ENCODE measurements around the gene RAP1A.
A peak's percentile ranks its signal among the peaks of the same experiment; 100 is the strongest.
"Not testable (repeated sequence)": the region's sequence is repeated elsewhere in the genome, so short reads cannot be mapped to it uniquely, and the experiment has no call there.

RAP1A gene

DNA sequence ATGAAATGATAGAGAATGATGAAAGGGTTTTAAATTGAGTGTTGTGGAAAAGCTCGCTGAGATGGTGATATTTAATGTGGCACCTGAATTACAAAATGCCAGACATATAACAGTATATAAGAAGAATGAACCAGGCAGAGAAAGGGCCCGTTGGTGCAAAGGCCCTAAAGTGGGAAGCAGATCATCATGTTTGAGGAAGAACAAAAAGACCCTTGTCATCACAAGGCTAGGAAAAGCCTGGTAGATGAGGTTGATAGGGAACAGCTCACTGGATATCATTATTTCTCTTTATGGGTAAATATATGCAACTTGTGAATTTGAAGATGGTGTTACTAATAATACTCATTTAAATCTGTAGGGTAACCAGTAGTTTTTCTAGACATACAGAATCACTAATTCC, 11.0 kb downstream of the RAP1A start:
- no peak for DNase-seq

DNA sequence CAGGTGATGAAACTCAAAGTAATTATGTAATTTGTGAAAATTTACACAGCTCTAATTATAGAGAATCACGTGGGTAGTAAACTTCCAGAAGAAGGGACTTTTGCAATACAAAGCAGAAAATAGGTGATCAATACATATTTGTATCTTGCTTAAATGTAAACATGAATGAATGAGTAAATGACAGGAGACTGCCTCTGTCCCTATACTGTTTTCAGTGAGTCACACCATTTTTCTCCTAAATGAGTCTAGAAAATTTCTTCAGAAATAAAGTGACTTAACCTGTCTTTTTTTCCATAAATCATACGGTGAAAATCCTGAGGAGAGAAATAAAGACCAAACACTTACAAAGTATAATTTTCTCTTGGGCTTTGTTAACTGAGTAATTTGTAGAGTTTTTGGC, 11.9 kb downstream of the RAP1A start:
- DNase-seq: no peak

DNA sequence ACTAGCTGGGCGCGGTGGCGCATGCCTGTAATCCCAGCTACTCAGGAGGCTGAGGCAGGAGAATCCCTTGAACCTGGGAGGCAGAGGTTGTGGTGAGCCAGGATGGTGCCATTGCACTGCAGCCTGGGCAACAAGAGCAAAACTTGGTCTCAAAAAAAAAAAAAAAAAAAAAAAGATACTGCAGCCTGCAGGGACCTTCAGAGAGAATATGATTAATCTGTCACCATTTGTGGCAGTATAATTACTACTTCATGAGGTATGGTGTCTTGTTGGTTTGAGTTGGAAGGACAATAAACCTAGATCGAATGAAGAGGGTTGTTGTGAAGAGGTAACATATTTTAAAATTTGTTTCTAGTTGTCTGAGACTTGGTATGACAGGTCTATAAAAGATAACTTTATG, 13.2 kb downstream of the RAP1A start:
- not testable (repeated sequence) for DNase-seq

DNA sequence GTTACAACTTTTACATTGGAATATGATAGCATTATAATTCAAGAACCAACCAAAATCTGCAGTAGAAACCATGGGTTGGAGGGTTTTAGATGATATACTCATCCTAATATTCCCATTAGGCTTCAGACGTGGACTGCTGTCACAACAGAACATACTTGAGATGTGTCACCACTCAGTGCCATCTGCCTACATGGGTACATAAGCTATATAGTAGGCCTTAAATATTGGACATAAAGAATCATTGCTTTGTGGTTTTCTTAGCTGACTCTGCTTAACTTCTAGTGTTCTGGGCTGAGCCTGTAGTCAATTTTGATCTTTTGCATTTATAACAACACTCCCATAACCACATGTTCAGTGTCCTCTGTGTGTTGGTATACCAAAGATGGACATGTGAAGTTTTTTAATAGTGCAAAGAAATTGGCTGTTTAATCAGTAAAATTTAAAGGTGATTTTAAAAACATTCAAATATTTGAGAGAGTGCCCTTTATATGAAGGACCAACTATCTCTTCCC, 14.2 kb downstream of the RAP1A start:
- no peak for DNase-seq

DNA sequence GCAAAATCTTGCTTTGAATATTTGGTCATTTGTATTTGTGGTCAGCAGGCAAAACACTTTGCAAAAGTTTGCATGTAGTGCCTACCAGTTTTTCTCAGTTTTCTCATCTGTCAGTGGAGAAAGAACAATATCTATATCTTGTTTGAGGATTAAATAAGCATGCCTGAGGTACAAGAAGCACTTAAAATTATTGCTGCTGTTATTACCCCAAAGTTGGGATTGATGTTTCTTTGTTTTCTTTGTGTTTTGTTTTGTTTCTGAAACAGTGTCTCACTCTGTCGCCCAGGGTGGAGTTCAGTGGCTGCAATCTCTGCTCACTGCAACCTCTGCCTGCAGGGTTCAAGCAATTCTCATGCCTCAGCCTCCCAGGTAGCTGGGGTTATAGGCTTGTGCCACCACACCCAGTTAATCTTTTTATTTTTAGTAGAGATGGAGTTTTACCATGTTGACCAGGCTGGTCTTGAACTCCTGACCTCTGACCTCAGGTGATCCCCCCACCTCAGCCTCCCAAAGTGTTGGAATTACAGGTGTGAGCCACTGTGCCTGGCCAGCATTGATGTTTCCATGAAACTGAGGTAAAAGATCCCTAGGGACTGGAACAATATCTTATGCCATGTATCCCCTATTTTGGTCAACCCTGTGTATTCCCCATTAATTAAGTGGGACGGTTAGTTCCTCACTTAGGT, 15.9 kb downstream of the RAP1A start:
- no peak for DNase-seq

DNA sequence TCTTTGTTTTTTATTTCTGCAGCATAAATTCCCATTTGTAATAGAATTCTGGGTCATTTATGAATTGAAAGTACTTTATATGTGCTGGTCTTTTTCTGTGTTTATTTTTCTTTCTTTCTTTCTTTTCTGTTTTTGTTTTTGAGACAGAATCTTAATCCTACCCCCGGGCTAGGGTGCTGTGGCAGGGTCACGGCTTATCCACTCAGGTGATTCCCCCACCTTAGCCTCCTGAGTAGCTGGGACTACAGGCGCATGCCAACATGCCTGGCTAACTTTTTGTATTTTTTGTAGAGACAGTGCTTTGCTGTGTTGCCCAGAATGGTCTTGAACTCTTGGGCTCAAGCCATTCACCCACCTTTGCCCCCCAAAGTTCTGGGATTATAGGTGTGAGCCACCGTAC, 18.7 kb downstream of the RAP1A start:
- no peak for DNase-seq

DNA sequence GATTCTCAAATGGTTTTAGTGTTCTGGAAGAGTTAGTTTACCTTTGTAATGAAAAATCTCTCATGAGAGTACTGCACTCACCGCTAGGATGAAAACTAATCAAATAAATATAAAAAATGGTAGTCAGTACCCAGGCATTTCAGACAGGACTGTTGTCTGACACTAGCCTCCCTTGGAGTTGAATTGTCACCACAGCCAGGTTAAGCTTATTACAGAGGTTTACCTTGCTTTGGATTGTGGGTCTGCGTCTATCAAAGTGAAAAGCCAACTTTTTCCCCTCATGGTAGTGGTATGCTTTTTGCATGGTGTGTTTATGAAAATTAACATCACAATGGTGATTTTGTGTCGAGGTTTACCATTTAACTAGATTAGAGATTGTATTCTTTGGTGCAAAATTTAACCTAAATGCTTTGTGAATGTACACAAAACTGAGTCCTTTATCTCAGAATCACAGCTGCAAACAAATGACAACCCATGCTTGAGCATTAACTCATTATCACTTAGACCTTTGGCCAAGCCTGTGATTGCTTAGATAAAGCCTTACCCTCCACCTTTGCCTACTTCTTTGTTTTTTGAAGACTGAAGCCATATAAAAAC, 20.1 kb downstream of the RAP1A start:
- DNase-seq: no peak

DNA sequence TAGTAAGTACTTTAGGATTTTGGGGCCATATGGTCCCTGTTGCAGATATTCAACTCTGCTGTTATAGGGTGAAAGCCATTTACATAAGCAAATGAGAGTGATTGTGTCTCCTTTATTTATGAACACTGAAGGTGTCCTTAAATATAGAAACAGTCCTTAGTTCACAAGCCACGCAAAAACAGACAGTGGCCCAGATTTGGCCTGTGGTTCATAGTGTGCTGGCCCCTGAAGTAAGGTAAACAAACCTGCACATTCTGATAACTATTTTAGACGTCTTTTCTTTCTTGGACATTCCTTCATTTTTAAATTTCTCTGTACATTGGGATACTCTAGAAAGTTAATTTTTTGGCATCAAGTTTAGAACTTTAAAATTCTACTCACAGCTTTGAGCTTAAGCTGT, 23.5 kb downstream of the RAP1A start:
- DNase-seq: no peak

DNA sequence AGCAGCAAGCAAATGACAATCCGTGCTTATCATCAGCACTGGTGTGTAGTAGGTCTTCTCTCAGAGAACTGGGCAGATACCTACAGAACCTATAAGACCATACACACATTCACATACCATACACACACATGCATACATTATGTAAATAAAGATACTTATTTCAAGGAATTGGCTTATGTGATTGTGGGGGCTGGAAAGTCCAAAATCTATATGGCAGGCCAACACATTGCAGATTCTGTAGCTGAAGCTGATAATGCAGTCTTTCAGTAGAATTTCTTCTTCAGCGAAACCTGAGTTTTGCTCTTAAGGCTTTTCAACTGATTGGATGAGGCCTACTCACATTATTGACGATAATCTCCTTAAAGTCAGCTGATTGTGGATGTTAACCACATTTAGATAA, 24.1 kb downstream of the RAP1A start:
- DNase-seq: no peak

DNA sequence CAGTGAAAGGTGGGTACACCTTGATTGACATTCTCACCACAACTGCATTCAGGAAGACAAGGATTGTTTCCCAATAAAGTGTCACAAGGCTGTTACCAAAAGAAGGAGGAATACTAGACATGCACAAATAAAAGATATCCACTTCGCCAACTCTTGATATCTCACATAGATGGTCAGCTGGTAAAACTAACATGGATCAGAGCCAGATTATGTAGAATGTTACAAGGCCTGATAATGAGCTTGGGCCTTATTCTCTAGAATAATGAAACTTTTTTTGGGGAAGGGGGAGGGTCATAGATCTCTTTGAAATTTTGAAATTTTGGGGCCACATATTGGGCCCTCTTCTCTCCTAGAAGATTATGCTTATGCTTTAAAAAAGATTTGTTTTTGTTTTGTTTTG, 24.9 kb downstream of the RAP1A start:
- no peak for DNase-seq

DNA sequence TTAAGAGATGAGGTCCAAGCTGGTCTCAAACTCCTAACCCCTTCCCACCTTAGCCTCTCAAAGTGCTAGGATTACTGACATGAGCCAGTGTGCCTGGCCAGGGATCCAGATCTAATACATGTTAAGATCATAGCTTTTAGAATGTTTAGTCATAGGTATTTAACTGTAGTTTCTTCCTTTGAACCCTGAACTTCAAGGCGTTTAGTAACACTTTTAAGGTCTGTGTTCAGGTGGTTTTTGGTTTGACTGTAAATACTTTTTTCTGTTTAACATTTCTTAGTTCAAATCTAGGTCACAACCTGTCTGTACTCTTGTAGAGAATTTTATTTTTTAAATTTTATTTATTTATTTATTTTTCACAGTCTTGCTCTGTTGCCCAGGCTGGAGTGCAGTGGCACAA, 28.1 kb downstream of the RAP1A start:
- no peak for DNase-seq

DNA sequence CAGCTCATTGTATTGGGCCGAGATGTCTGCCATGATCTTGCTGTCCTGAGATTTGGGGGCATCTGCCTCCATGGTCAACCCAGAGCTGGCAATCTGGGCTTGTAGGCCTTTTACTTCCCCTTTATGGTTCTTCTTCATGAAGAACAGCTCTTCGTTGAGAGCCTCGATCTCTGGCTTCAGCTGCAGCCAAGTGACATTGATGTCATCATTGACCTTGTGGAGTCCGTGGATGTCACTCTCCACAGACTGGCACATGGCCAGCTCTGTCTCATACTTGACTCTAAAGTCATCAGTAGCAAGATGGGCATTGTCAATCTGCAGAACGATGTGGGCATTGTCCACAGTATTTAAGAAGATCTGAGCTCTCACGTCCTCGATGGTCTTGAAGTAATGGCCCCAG, 29.2 kb downstream of the RAP1A start:
- no peak for DNase-seq

DNA sequence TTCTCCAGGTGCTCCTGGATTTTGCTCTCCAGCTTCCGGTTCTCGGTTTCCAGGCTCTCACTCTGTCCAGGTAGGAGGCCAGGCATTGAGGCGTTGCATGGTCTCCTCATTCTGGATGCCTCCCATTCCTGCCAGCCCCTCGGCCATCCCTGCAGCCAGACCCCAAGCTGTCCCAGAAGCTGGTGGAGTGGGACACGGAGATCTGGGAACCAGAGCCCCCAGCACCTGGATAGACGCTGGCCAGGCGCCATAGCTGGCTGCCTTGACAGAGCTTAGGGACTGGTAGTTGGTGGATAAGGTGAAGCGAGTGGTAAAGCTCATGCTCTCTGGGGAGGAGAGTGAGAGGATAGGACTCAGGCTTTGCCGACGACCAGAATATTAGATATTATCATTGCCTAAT, 29.6 kb downstream of the RAP1A start:
- no peak for DNase-seq

DNA sequence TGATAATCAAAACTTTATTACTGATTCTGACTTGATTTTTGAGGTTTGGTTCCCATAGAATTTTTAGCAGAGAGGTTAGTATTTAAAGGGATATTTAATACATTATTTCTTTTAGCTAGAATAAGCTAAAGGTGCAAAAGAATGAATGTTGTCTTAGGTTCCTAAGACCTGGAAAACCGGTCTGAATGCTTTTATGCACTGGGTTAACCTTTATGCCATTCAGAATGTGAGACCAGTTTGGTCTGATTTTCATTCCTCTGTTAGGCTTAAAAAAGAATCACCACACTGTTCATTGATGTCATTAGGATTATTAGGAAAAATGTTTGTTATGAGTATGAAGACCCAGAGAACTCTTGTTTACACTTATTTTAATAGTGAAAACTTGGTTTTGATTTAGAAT, 30.1 kb downstream of the RAP1A start:
- no peak for DNase-seq

DNA sequence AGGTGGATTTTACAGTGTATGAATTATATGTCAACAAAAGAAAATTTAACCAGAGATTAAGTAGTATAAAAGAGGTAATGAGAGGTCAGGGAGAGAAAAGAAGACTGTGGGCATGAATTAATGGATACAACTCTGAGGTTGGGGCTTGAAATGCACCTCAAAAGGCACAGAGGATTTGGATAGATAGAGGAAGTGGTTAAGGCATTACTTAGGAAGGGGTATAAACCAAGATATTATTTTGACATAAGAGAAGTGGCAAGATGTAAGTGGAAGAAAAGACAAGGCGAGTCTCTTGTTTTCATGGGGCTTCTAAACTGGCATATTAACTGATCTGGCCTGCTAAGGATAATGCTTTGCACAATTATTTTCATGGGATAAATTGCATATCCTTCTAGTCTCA, 34.1 kb downstream of the RAP1A start:
- DNase-seq: no peak

DNA sequence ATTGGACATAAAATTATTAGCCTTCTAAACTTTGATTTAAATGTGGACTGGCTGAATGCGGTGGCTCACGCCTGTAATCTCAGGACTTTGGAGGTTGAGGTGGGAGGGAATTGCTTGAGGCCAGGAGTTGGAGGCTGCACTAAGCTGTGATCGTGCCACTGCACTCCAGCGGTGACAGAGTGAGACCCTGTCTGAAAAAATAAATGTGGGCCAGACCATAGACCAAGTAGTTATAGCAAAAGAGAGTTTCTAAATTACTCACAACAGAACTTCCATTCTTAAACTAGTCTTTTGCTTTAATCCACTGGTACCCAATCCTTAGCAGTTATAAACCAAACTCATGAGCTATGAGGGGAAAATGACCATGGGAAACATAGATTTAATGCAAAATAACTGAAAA, 35.2 kb downstream of the RAP1A start:
- DNase-seq: no peak

DNA sequence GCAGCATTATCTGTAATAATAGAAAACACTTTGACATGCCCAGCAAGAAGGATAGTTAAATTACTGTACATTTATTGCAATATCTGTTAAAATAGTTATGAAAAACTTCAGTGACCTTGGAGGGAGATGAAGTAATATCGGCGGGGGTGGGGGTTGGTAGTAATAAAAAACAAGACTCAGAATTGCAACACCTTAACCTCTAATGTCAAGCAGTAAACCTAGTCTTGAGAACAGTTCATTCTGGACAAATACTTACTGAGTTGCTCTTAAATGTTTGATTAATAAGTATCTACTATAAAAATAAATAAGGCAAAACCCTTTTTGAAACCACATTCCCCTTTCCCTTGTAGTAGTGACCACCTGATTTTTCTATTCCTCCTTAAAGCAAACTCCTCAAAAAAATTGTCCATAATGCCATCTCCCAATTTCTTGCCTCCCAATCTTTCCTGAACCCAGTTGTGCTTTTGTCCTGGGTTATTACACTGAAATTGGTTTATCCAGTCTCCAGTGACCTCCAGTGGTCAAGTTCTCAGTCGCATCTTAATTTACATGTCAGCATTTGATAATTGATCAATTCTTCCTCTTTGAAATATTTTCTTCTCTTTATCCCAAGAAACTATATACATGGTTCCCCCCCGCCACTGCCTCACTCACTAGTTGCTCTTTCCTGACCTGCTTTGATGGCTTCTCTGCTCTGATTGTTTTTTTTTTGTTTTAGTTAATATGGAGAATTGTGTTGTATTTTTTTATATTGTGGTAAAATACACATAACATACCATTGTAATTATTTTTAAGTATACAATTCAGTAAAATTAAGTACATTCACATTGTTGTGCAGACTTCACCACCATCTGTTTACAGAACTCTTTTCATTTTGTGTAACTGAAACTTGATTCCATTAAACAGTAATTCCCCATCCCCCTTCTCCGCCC, 36.8 kb downstream of the RAP1A start:
- DNase-seq: peak; percentile 7

DNA sequence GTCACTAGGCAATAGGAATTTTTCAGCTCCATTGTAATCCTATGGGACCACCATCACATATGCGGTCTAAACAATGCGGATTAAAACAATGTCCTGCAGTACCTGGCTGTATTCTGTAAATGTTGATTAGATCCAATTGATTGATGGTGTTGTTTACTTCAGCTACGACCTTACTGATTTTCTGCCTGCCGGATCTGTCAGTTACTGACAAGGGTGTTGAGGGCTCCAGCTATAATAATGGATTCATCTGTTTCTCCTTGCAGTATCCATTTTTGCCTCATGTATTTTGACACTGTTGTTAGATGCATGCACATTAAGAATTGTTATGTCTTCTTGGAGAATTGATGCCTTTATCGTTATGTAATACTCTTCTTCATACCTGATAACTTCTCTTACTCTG, 39.0 kb downstream of the RAP1A start:
- no peak for DNase-seq

DNA sequence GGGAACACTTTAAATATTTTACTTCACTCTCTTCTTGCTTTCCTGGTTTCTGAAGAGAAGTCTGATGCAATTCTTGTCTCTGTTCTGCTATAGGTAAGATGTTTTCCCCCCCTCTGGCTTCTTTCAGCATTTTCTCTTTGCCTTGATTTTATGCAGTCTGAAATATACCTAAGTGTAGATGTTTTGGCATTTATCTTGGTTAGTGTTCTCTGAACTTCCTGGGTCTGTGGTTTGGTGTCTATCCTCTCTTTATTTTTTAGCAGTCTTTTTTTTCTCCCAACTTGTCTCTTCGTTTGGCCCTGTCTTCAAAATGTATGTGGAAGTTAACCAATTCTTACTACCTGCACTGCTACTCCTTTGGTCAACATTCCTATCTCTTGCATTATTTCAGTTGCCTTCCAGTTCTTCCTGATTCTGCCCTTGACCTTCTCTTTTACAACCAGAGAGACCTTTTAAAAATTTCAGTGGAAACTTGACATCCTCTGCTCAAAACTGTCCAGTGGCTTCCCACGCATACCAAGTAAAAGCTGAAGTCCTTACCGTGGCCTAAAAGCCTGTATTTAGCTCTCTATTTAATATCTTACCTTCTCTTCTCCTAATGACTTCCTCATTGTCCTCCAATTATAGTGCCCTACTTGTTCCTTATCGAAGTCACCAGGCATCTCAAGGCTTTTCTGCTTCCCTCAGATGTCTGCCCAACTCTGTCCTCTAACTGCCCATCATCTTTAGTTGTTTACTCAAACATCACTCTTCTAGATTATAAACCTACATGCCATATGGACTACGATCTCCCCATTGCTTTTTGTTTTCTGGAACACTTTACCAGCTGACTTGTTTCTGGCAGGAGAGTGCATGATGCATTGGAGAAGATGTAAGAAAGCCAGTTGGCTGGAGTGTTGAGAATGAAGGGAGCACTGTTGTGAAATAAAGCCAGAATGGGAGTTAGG, 40.9 kb downstream of the RAP1A start:
- DNase-seq: no peak

DNA sequence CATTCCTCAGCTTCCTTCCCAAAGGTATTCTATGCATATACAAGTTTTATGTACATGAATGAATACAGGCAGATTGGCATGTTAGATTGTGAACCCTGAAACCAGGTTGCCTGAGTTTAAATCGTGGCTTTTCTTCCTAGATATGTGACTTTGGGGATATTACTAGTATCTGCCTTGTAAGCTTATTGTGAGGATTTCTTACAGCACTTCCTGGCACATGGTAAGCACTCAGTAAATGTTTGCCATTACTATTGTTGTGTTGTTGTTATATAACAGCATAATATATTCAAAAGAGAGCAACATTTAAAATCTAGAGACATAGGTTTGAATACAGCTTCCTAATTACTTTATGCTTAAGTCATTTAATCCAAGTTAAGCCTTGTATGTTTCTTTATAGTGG, 45.1 kb downstream of the RAP1A start:
- DNase-seq: no peak

DNA sequence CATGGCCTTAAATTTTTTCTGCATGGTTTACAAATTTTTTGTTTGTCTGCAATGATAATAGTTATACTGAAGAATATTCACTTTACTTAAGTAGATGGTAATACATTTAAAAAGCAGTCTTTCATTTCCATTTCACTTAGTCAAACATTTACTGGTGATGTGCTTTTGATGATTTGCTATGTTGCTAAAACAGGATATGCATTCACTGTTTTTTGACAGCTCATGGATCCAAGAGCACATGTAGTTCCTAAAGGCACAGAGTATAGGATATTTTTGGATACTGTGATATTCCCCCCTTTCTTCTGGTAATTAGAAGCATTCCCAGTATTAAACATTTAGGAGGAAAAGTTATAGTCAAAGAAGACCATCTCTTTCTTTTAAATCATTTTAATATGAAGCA, 45.9 kb downstream of the RAP1A start:
- no peak for DNase-seq

DNA sequence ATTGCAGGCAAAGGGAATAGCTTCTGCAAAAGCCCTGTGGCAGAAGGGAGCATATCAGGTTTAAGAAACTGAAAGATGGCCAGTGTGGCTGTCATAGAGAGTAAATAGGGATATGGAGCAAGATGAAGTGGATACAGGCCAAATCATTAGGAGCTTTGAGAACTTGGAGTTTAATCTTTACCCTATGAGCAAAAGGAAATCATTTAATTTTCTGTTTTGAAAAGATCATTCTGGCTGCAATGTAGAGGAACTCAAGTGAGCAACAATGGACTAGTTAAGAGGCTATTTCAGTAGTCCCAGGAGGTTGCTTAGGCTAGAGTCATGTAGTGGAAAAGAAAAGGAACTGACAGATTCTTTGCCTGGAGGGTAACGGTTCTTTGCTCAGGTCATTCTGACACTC, 47.2 kb downstream of the RAP1A start:
- no peak for DNase-seq

DNA sequence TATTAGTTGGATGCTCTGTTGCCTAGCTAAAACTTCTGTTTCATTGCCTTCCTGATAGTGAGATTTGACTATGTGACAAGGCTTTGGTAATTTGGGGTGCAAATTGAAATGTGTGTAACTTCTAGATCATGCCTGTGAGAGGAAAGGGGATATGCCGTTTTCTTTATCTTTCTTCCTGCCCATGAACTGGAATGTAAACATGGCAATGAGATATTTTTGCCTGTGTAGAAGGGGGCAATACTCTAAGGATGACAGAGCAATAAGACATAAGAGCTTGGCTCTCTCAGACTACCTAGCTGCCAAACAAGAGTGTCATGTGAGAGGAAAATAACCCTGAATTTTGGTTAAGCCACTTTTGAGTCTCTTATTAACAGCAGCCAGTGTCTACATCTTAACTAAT, 49.7 kb downstream of the RAP1A start:
- DNase-seq: no peak

Measured in DMS79 treated with DMSO at 0.1 percent for 48 hours (cell line).